ENCODE measurements around the gene ATP6V0D1. TPM values are rescaled to one million over a fixed set of nuclear protein-coding genes. Genes with fewer than 3 reads are reported as not detected.

ATP6V0D1 gene
- total RNA-seq, 1 donor from 2014 or later = 74.5 TPM

DNA sequence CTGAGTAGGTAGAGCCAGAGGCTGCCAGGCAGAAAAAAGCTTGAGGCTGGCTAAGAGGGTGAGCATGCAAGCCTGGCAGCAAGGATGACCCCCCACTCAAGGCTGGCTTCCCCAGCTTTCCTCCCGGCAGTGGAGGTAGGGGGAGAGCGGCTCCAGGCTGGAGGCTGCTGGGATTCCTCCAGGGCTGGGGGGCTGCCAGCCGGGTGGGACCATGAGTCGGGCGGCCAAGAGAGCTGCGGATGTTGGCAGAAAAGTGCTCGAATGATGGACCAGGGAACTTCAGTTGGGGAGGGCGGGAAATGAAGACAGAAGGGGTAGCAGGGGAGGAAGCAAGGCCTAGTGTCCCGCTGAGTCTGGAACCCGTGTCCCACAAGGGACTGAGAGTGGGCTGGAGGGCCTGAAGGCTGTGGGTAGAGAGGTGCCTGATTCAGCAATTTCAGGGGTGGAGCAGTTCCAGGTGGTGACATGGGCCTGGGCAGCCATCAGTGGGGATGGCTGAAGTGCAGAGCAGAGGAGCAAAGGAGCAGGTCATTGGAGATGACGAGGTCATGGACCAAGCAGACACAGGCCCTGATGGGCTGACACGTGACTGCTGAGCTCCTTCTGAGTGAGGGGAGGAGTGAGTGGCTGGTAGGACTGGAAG lies 29.8 kb downstream of the ATP6V0D1 start:
- Mint-ChIP-seq H3K36me3 (ENCODE audit: low read depth) (peaks cover 69% of the 10 kb centered on the region), H3K9me3 (no peaks in the 10 kb centered on the region), H3K4me1 (no peaks in the 10 kb centered on the region), H3K27ac (no peak overlapping the region), H3K4me3 (no peak overlapping the region), H3K27me3 (no peaks in the 10 kb centered on the region)
- intact Hi-C loops (cut with micrococcal nuclease) = no loop called here
- TF ChIP-seq, protein P1, sequence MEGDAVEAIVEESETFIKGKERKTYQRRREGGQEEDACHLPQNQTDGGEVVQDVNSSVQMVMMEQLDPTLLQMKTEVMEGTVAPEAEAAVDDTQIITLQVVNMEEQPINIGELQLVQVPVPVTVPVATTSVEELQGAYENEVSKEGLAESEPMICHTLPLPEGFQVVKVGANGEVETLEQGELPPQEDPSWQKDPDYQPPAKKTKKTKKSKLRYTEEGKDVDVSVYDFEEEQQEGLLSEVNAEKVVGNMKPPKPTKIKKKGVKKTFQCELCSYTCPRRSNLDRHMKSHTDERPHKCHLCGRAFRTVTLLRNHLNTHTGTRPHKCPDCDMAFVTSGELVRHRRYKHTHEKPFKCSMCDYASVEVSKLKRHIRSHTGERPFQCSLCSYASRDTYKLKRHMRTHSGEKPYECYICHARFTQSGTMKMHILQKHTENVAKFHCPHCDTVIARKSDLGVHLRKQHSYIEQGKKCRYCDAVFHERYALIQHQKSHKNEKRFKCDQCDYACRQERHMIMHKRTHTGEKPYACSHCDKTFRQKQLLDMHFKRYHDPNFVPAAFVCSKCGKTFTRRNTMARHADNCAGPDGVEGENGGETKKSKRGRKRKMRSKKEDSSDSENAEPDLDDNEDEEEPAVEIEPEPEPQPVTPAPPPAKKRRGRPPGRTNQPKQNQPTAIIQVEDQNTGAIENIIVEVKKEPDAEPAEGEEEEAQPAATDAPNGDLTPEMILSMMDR (IDR thresholded peaks at IDR 0.05) = no peak
- no peak for DNase-seq
- POLR2A ChIA-PET = no interaction called here
- no peak for ATAC-seq (ENCODE audit: low read depth)
- CTCF ChIA-PET = interaction anchor here (0.6 to 1.1 kb wide), 4 partner anchors 15 to 1733 kb away, joined by 3 read pairs; no protein-coding TSS in a partner anchor

DNA sequence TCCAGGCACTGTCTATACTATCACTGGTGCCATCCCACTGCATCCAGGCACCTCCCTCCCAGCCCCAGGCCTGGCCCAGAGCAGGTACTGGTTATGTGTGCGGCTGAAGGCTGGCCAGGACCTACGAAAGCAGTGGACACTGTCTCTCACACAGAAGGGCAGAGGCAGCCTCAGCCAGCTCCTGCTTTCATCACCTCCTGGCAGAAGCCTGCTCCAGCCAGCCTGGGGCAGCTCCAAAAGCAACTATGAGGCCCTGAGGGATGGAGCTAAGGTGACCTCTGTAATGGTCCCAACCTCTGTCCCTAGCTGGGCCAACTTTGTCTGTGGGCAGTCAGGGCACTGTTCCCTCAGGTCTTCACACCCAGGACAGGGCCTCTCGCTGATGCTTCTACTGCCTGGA lies 31.2 kb downstream of the ATP6V0D1 start:
- CTCF ChIA-PET = interaction anchor here (1.1 to 1.4 kb wide), 2 partner anchors 15 to 30 kb away, joined by 3 read pairs; no protein-coding TSS in a partner anchor
- peaks cover 71% of the 10 kb centered on the region for H3K36me3 Mint-ChIP-seq (ENCODE audit: low read depth)
- TF ChIP-seq, protein P1 (IDR thresholded peaks at IDR 0.05) = no peak
- H3K9me3 Mint-ChIP-seq = no peaks in the 10 kb centered on the region
- ATAC-seq (ENCODE audit: low read depth) = no peak
- no peak overlapping the region for H3K4me3 Mint-ChIP-seq
- no peaks in the 10 kb centered on the region for H3K27me3 Mint-ChIP-seq
- intact Hi-C loops (cut with micrococcal nuclease) = loop anchor here (5.0 kb wide), 2 partner anchors 77 to 472 kb away; no protein-coding TSS in a partner anchor
- no peak overlapping the region for H3K27ac Mint-ChIP-seq
- no peaks in the 10 kb centered on the region for H3K4me1 Mint-ChIP-seq
- POLR2A ChIA-PET = no interaction called here
- no peak for DNase-seq

DNA sequence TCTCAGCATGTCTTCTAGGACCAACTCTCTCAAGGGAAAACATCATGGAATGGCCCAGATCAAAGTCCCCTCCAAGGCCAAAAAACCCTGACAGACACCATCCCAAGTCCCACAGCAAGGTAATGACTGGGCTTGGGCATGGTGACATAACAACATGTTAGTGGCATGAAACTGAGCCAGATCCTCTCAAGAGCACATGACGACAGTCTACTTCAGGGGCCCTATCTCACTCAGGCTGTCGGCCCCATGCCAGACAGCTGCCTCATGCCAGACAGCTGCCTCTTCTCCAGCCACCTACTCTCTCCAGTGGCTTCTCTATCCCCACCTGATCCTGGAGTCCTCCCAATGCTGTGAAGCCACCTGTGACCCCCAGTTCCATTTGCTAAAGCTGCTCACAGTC lies 31.6 kb downstream of the ATP6V0D1 start:
- ATAC-seq (ENCODE audit: low read depth) = no peak
- Mint-ChIP-seq H3K27ac (no peak overlapping the region), H3K27me3 (no peaks in the 10 kb centered on the region), H3K4me3 (no peak overlapping the region), H3K4me1 (no peaks in the 10 kb centered on the region), H3K9me3 (no peaks in the 10 kb centered on the region), H3K36me3 (ENCODE audit: low read depth) (peaks cover 72% of the 10 kb centered on the region)
- intact Hi-C loops (cut with micrococcal nuclease) = loop anchor here (5.0 kb wide), 2 partner anchors 77 to 472 kb away; no protein-coding TSS in a partner anchor
- ChIA-PET POLR2A (no interaction called here), CTCF (interaction anchor here (1.4 kb wide), 1 partner anchor 16 kb away, joined by 3 read pairs; no protein-coding TSS in a partner anchor)
- TF ChIP-seq, protein P1 (IDR thresholded peaks at IDR 0.05) = no peak
- no peak for DNase-seq

DNA sequence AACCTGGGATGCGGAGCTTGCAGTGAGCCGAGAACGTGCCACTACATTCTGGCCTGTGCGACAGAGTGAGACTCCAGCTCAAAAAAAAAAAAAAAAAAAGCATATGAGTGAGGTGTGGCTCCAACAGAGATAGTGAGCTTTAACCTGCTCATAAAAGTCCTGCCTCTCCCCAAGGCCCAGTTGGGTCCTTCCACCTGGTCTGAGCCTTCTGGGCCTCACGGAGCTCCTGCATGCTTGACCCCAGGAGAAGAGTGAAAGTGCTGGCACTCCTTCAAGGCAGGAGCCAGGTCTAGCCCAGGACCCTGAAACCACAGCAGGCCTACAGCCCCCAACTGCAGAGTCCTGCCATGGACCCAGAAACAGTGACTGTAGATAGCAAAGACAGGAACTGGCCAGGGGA lies 32.4 kb downstream of the ATP6V0D1 start:
- H3K9me3 Mint-ChIP-seq = no peaks in the 10 kb centered on the region
- no peaks in the 10 kb centered on the region for H3K4me1 Mint-ChIP-seq
- H3K27me3 Mint-ChIP-seq = no peaks in the 10 kb centered on the region
- ChIA-PET POLR2A (no interaction called here), CTCF (interaction anchor here (0.9 to 3.5 kb wide), 2 partner anchors 17 to 21 kb away, joined by 4 to 28 read pairs; no protein-coding TSS in a partner anchor)
- DNase-seq (no peak), ATAC-seq (ENCODE audit: low read depth) (no peak)
- TF ChIP-seq, protein P1 (IDR thresholded peaks at IDR 0.05) = no peak
- no peak overlapping the region for H3K4me3 Mint-ChIP-seq
- peaks cover 69% of the 10 kb centered on the region for H3K36me3 Mint-ChIP-seq (ENCODE audit: low read depth)
- H3K27ac Mint-ChIP-seq = no peak overlapping the region
- intact Hi-C loops (cut with micrococcal nuclease) = loop anchor here (5.0 kb wide), 2 partner anchors 76 to 471 kb away; no protein-coding TSS in a partner anchor

DNA sequence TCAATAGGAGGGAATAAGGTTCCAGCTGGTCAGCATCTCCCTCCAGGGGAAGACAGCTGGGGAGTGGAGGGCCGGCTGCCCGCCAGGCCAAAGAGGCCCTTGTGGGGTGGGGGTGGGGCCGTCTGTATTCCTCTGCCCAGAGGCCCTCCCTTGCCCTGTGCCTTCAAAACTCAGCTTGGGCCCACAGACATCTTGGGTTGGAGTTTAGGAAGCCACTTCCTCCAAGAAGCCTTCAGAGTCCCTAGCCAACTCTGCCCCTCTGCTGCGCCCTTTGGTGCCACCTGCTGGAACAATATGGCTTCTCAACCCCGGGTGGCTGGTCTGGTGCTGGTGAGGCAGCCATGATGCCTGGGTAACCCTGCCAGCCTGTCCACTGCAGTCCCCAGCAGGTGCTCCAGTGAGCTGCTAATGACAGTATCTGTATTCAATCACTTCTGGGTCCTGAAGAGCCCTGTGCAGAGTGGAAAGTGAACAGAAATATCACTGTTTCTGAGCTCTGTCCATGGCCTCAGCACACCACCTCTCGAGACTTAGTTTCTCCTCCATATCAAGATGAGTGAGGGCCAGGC lies 33.4 kb downstream of the ATP6V0D1 start:
- H3K27me3 Mint-ChIP-seq = no peaks in the 10 kb centered on the region
- H3K9me3 Mint-ChIP-seq = no peaks in the 10 kb centered on the region
- intact Hi-C loops (cut with micrococcal nuclease) = loop anchor here (1.0 to 5.0 kb wide), 3 partner anchors 19 to 470 kb away; no protein-coding TSS in a partner anchor
- POLR2A ChIA-PET = no interaction called here
- H3K27ac Mint-ChIP-seq = no peak overlapping the region
- no peak overlapping the region for H3K4me3 Mint-ChIP-seq
- no peaks in the 10 kb centered on the region for H3K4me1 Mint-ChIP-seq
- ATAC-seq (ENCODE audit: low read depth) (peak; percentile 82), DNase-seq (peak; percentile 46)
- TF ChIP-seq, protein P1 (IDR thresholded peaks at IDR 0.05) = no peak
- H3K36me3 Mint-ChIP-seq (ENCODE audit: low read depth) = peaks cover 65% of the 10 kb centered on the region
- CTCF ChIA-PET = interaction anchor here (0.6 to 3.5 kb wide), 7 partner anchors 13 to 469 kb away, joined by 3 to 28 read pairs (median 3); no protein-coding TSS in a partner anchor
